ENCODE data around the gene STOX1. TPM values are rescaled to one million over a fixed set of nuclear protein-coding genes. Genes with fewer than 3 reads are reported as not detected.

STOX1 gene
- total and polyA plus RNA-seq, 2 of the 8 experiments (the other 6 are each of a cell fraction or from before 2014, with no cell fraction given) = 0.92 to 2.6 TPM

DNA sequence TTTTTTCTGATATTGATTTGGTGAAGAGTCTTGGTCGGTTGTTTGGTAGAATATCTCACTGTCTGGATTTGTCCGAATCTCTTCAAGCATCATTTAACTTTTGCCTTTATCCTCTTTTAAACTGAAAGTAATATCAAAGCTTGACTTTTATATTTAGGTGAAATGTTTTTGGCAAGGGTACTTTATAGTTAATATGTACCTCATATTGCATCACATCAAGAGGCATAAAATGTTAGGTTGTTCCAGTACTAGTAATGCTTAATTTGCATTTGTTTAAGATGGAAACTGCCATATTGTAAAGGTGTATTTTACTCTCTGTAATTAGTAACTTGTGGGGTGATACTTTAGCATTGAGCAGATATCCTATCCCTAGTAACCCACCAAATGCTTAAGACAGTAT is 111.6 kb downstream of the STOX1 start:
- Histone ChIP-seq H3K56ac (replicated peaks; ENCODE audit: insufficient read length, low read depth, low read length) (no peak overlapping the region), H2BK15ac (ENCODE audit: low read length) (no peak overlapping the region), H4K5ac (ENCODE audit: insufficient read length, low read depth, low read length) (no peak overlapping the region), H3K18ac (ENCODE audit: extremely low read depth, low read length) (no peak overlapping the region), H3K4me3 (ENCODE audit: extremely low read depth in 1 of 4, insufficient read depth in 2 of 4, low read depth in 3 of 4, low read length in 4 of 4) (no peak overlapping the region), H3K4me2 (ENCODE audit: insufficient read depth in 1 of 2, low read depth in 2 of 2, low read length in 2 of 2) (no peak overlapping the region), H2AK5ac (ENCODE audit: low read depth, low read length) (no peak overlapping the region), H2BK5ac (ENCODE audit: low read depth, low read length) (no peak overlapping the region), H3K23me2 (ENCODE audit: low read depth, low read length) (no peaks in the 10 kb centered on the region), H2BK120ac (replicated peaks; ENCODE audit: low read depth, low read length) (no peak overlapping the region), H2AFZ (ENCODE audit: low read length) (no peak overlapping the region), H2BK12ac (ENCODE audit: low read depth, low read length) (no peak overlapping the region), H2BK20ac (ENCODE audit: low read length) (no peak overlapping the region), H3K27ac (ENCODE audit: low read depth, low read length) (no peak overlapping the region), H3K9me3 (ENCODE audit: insufficient read depth in 2 of 2, low read depth in 1 of 2, low read length in 1 of 2) (no peaks in the 10 kb centered on the region), H3K27me3 (replicated peaks in 1 of 4; ENCODE audit: control insufficient read depth in 3 of 4, extremely low read depth in 1 of 4, insufficient read depth in 3 of 4, low read length in 3 of 4) (no peaks in the 10 kb centered on the region), H3K9ac (replicated peaks in 1 of 4; ENCODE audit: extremely low read depth in 1 of 4, low read depth in 3 of 4, low read length in 3 of 4) (no peak overlapping the region), H4K20me1 (replicated peaks in 1 of 2; ENCODE audit: control insufficient read depth in 1 of 2, insufficient read depth in 2 of 2, low read length in 2 of 2) (no peaks in the 10 kb centered on the region), H3K79me1 (ENCODE audit: low read depth, low read length) (no peaks in the 10 kb centered on the region), H3K4ac (replicated peaks; ENCODE audit: insufficient read length, low read depth, low read length) (no peak overlapping the region), H3K36me3 (ENCODE audit: control insufficient read depth in 2 of 4, insufficient read depth in 4 of 4, low read length in 3 of 4) (peaks cover 2 to 34% (median 14%) of the 10 kb centered on the region in 4 experiments; a peak in 5 of 8 replicates), H3K23ac (ENCODE audit: insufficient read length) (no peak overlapping the region), H3K14ac (ENCODE audit: insufficient read length) (no peak overlapping the region), H3K4me1 (replicated peaks in 1 of 4; ENCODE audit: control insufficient read depth in 3 of 4, insufficient read depth in 4 of 4, low read length in 3 of 4) (no peaks in the 10 kb centered on the region), H4K8ac (ENCODE audit: extremely low read depth, insufficient read depth, low read length) (no peak overlapping the region), H4K91ac (replicated peaks; ENCODE audit: insufficient read length, low read length) (no peak overlapping the region), H3K79me2 (ENCODE audit: control insufficient read depth in 1 of 2, insufficient read depth in 2 of 2, low read length in 2 of 2) (no peaks in the 10 kb centered on the region)
- WGBS, 2 experiments (ENCODE audit: extremely low coverage in 1 of 2, insufficient coverage in 1 of 2, insufficient read length in 1 of 2, insufficient replicate concordance in 2 of 2, low coverage in 1 of 2, low lambda C conversion rate in 2 of 2, missing lambda C conversion rate in 1 of 2) = 86% methylated on average over 2 of the region's 2 CpGs; no CpG with 5 or more reads in 1 of the 2 experiments
- DNase-seq (ENCODE audit: low read depth in 1 of 2, low spot score in 2 of 2) = no peak
- no peak for FAIRE-seq
- POLR2A ChIA-PET (ENCODE audit: partially characterized antibody) = interaction anchor here (0.9 to 2.7 kb wide), 3 partner anchors 9 to 45 kb away, joined by 3 to 17 read pairs (median 3); partner anchors contain the start of gene DDX21
- CTCF ChIA-PET (ENCODE audit: partially characterized antibody) = no interaction called here
- TF ChIP-seq GABPA (IDR thresholded peaks at IDR 0.05; ENCODE audit: borderline replicate concordance, insufficient read depth, low read length) (no peak), SIRT6 (IDR thresholded peaks at IDR 0.05; ENCODE audit: low read length) (no peak), POLR2A (IDR thresholded peaks at IDR 0.05; ENCODE audit: control extremely low read depth in 1 of 2, low read depth in 2 of 2, low read length in 2 of 2) (no peak), SUZ12 (IDR thresholded peaks at IDR 0.05; ENCODE audit: low read length) (no peak), USF2 (IDR thresholded peaks at IDR 0.05; ENCODE audit: low read length) (no peak), CTBP2 (IDR thresholded peaks at IDR 0.05; ENCODE audit: borderline replicate concordance, insufficient read depth, insufficient read length, low read length) (no peak), KDM4A (IDR thresholded peaks at IDR 0.05; ENCODE audit: low read depth, low read length, severe bottlenecking) (no peak), ASH2L (IDR thresholded peaks at IDR 0.05; ENCODE audit: low read length) (no peak), KDM5A (IDR thresholded peaks at IDR 0.05; ENCODE audit: low read length) (no peak), CBX8 (IDR thresholded peaks at IDR 0.05; ENCODE audit: borderline replicate concordance, low read depth, low read length) (no peak), MAFK (IDR thresholded peaks at IDR 0.05; ENCODE audit: low read depth, low read length) (no peak), SP1 (IDR thresholded peaks at IDR 0.05; ENCODE audit: low read depth, low read length) (no peak)

Measured in H1 (cell line).